ENCODE data around the gene CNGA3.
"Not testable (repeated sequence)": the region's sequence is repeated elsewhere in the genome, so short reads cannot be mapped to it uniquely, and the experiment has no call there.

The CNGA3 gene

GRCh38 chr2:98408155-98408554, 61.9 kb downstream of the CNGA3 start:
- no peak for FAIRE-seq

GRCh38 chr2:98412751-98413458, 66.6 kb downstream of the CNGA3 start:
- peak; percentile 70 for FAIRE-seq

GRCh38 chr2:98414246-98414645, 68.0 kb downstream of the CNGA3 start:
- not testable (repeated sequence) for FAIRE-seq

GRCh38 chr2:98415719-98416248, 69.5 kb downstream of the CNGA3 start:
- not testable (repeated sequence) for FAIRE-seq

- no peak for FAIRE-seq
Observed at GRCh38 chr2:98416383-98417159, 70.3 kb downstream of the CNGA3 start.

GRCh38 chr2:98419544-98419943, 73.3 kb downstream of the CNGA3 start:
- no peak for FAIRE-seq

- FAIRE-seq: no peak
Observed at GRCh38 chr2:98419977-98420725, 73.9 kb downstream of the CNGA3 start.

- no peak for FAIRE-seq
Observed at GRCh38 chr2:98422449-98422848, 76.2 kb downstream of the CNGA3 start.

GRCh38 chr2:98426771-98427170, 80.5 kb downstream of the CNGA3 start:
- FAIRE-seq: no peak

- no peak for FAIRE-seq
Observed at GRCh38 chr2:98432145-98432544, 85.9 kb downstream of the CNGA3 start.

GRCh38 chr2:98433363-98433964, 87.2 kb downstream of the CNGA3 start:
- FAIRE-seq: no peak

GRCh38 chr2:98434492-98434891, 88.2 kb downstream of the CNGA3 start:
- no peak for FAIRE-seq

- FAIRE-seq: not testable (repeated sequence)
Observed at GRCh38 chr2:98435670-98436069, 89.4 kb downstream of the CNGA3 start.

GRCh38 chr2:98436734-98437133, 90.5 kb downstream of the CNGA3 start:
- no peak for FAIRE-seq

GRCh38 chr2:98438190-98439133, 92.2 kb downstream of the CNGA3 start:
- no peak for FAIRE-seq

- FAIRE-seq: no peak
Observed at GRCh38 chr2:98441706-98442450, 95.6 kb downstream of the CNGA3 start.

GRCh38 chr2:98442488-98442887, 96.2 kb downstream of the CNGA3 start:
- FAIRE-seq: no peak

- no peak for FAIRE-seq
Observed at GRCh38 chr2:98444436-98445176, 98.3 kb downstream of the CNGA3 start, which contains the start of gene INPP4A. Gene INPP4A, plus strand, starts transcription at chr2:98444858. Its CDS starts 75,191 bp downstream, at chr2:98520049.

- no peak for FAIRE-seq
Observed at GRCh38 chr2:98445177-98445682, 99.0 kb downstream of the CNGA3 start.
